Stimulated activated CD8-positive, alpha-beta memory T cell treated with anti-CD3 and anti-CD28 coated beads, Interleukin-4, amount 100 ng/mL, for 4 hours (primary cell): ENCODE measurements around the gene CUL7.

Experiments
- DNase-seq, 2 donors: peaks; one replicate each; pipeline ENCODE4 v3.0.0-alpha.2; 2020; ENCODE audit warnings: low read depth in 2 of 2, low spot score in 1 of 2

The CUL7 gene

DNA sequence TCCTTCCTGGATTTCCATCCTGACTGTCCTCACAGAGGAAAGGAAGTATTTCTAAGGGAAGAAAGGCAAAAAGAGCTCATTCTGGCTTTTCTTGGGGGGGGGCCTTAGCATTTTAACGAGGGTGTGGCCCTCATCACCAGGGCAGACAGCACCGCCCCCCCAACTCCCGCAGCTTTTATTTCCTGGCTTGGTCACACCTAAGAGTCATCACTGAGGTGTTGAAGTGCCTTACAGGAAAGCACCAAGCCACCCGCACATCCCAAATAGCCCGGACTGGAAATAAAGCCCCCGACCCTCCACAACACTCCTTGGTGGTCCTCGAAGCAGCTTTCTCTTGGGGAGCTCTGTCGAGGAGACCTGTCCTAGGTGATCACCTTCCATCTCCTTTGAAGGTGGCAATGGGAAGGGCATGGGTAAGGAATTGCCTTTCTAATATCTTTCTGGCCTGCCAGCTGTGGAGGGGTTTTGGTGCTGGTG lies 23.7 kb upstream of the CUL7 start:
- no peak for DNase-seq

DNA sequence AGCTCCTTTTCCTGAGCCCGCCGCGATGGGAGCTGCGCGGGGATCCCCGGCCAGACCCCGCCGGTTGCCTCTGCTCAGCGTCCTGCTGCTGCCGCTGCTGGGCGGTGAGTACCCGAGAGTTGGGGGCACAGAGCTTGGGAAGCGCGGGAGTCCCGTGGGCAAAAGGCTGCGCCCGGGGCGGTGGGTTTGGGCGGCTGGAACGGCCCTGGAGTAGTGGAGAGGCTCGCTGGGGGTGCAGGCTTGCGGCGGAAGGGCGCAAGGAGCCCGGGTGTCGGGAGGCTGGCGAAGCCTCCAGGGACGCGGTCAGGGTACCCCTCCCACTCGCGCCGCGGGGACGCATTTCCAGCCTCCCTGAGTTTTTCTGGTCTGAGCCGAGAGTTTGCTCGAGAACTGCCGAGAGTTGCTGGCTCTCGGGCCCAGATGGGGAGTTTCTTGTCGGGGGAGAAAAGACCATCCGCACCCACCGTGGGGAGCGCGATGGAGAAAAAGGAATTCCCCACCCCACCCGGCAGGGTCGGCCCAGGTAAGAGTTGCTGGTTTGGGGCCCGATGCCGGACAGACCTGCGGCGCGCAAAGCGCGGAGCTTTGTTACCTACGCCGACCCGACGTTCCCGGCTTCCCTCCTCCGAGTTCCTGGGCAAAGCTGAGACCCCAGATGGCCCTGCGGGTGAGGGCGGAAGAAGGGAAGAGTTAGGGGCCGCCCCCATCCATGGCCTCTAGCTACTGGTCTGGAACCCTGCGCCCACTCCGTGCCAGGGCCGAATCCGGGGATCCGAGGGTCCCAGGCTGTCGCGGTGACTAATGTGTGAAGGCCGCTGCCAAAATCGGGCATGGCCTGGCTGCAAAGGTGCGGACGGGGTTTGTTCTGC lies 23.0 kb upstream of the CUL7 start:
- DNase-seq, result no peak

DNA sequence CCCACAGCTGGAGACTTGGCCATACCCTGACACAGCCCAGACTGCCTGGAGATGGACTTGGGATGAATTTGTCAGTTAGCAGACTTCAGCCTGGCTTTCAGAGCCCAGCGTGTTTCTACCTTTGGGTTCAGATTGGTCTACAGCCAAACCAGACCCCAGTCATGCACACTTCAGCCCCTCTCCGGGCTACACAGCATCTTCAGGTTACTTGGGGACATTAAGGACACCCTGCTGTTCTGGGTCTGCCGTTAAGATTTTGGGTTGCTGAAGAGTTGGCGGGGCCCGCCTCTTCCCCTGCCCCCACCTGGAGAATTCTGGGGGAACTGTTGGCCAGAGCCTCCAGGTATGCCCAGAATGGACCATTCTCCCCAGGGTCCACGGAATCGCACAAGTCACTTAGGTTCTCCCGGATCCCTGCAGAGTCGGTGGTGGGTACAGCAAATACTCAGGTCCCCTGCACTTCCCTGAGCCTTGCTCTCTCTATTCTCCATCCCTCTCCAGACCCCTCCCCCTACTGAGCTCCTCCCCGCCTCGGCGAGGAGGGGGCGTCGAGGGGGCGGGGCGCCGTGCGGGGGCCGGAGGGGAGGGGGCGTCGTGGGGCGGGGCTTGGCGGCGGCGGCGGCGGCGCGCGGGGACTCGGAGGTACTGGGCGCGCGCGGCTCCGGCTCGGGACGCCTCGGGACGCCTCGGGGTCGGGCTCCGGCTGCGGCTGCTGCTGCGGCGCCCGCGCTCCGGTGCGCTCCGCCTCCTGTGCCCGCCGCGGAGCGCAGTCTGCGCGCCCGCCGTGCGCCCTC lies 22.2 kb upstream of the CUL7 start, which contains the start of gene PTK7:
TSS of gene PTK7 (plus strand) at position 645 of the 794 bp plus-strand sequence. CDS start 175 bp downstream, outside the sequence.
- DNase-seq, result no peak

DNA sequence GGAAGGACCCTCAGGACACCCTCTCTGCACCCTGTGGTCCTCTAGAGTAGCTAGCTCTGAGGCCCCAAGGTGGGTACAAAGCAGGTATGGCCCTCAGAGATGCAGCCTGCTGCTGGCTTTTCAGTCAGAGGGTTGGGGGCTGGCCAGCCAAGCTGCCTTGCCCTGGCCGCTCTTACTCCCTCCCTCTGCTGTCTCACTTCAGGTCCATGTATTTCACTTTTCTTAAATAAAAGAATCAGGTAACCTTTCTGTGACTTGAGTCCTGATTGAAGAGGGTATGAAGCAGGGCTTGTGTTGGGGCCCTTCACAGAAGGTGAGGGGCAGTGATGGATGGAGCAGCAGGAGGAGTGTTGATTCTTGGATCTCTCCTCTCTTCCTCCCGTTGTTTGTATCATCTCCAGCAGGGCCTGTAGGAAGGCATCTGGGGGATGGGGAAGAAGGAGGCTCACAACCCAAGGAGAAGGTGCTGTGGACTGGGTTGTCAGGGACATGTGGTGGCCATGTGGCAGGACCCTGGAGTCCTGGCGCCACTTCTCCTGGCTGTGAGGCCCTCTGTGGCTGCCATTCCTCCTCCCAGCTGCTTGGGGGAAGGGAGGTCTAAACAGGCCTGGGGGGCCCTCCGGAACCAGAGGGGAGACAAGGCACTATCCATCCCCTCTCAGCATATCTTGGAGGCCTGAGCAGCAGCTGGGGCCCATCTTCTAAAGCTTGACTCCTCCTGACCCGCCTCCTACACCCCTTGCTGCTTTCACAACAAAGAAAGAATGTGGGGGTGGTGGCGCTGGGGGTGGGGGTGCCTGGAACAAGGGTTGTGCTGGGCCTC lies 21.4 kb upstream of the CUL7 start:
- no peak for DNase-seq

DNA sequence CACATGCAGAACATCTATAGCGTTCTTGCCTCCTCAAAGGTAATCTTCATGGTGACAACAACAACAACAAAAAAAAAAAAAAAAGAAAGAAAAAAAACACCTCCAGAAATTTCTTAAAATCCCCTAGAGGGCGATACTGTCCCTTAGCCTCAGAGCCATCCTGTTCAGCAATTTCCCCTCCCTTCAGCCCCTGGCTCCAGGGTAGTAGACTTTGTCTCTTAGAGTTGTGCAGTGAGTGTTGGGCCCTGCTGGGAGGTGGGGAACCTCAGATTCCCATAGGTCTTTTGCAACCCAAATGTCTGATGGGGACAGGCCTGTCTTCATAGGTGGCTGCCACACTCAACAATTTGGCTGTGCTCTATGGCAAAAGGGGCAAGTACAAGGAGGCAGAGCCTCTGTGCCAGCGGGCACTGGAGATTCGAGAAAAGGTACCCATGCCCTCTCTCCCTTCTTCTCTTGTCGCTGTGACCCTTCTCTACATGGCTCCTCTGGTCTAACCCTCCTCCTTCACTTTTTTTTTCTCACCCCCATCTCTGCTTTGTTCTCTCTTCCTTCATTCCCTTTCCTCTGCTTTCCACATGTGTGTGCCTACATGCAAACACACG lies 16.5 kb upstream of the CUL7 start:
- DNase-seq, result no peak

DNA sequence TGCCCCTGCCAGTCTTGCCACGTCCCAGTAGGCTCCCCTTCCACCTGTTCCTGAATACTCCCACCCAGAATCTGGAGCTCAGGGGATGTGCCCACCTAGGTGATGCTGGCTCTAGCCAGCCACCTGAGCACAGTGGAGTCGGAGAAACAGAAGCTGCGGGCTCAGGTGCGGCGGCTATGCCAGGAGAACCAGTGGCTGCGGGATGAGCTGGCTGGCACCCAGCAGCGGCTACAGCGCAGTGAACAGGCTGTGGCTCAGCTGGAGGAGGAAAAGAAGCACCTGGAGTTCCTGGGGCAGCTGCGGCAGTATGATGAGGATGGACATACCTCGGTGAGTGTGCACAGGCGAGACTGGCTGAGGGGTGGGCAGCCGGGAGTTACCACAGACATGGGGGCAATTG lies 9.2 kb upstream of the CUL7 start:
- no peak for DNase-seq

DNA sequence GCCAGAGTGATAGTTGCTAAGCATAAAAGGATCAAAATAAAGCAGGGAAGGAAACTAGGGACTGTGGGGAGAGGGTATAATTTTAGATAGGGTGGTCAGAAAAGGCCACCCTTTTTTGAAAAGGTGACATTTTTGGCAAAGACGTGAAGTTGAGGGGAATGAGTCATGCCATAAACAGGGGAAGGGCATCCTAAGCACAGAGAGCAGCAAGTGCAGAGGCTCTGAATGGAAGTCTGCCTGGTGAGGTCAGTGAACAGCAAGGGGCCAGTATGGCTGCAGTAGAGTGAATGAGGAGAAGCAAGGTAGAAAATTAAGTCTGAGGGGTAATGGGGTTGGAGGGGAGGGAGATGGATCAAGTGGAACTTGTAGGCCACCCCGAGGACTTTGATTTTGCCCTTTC lies 8.2 kb upstream of the CUL7 start:
- no peak for DNase-seq

DNA sequence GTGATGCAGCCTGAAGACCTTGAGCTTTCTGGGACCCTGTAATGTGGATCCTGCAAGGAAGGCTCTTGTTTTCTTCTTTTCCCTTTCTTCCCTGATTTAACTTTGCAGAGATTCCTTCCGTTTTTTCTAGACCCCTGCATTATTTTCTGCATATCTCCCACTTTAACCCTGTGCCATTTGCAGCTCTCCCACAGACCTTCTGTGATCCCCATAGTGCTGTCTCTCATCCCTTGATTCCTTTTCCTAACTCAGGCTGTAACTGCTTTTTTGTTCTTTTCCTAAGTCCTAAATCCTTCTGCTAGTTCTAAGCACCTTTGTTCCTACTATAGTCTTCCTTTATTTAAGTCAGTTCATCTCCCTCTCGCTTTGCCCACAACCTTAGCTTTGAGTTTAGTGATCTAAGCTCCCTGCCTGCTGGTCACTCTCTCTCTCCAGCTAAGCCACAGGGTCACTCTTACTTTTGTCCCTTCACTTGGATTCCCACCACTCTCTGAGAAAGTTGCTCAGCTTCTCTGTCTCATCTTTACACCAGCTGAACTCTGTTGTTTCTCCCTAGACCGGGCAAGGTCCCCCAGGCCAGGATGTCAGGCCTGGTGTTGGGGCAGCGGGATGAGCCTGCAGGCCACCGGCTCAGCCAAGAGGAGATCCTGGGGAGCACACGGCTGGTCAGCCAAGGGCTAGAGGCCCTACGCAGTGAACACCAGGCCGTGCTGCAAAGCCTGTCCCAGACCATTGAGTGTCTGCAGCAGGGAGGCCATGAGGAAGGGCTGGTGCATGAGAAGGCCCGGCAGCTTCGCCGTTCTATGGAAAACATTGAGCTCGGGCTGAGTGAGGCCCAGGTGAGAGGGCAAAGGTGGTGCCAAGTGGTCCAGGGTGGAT lies 7.3 kb upstream of the CUL7 start:
- no peak for DNase-seq

DNA sequence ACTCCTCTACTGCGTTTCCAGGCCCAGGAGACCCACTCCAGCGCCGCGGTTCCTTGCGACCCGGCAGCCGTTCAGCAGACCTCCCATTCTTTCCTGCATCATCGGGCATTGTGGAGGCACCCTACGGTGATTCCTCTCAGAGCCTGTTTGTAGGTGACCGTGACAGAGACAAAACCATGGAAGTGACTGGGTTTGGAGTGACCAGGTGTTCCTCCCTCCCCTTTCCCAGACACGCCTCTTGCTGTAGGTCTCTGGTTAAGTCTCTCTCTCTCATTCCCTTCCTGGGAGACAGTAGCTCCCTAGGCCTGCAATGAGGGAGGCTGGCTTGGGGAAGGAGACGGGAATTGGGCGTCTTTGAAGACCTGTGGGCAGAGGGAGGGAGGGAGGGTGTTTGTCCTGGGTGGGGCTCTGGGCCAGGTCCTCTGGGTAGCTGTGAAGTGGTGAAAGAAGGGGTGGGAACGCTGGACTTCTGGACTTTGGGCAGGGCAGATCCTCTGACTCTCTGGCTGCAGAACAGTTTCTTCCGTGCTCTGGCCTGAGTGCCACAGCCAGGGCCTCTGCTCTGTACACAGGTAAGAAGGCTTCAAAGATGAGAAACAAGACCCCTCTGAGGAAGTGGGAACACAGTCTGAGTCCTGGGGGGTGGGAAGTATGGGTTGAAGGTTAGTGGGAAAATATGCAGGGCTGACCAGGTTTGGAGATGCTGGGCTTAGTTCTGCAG lies 6.5 kb upstream of the CUL7 start:
- DNase-seq, result no peak

DNA sequence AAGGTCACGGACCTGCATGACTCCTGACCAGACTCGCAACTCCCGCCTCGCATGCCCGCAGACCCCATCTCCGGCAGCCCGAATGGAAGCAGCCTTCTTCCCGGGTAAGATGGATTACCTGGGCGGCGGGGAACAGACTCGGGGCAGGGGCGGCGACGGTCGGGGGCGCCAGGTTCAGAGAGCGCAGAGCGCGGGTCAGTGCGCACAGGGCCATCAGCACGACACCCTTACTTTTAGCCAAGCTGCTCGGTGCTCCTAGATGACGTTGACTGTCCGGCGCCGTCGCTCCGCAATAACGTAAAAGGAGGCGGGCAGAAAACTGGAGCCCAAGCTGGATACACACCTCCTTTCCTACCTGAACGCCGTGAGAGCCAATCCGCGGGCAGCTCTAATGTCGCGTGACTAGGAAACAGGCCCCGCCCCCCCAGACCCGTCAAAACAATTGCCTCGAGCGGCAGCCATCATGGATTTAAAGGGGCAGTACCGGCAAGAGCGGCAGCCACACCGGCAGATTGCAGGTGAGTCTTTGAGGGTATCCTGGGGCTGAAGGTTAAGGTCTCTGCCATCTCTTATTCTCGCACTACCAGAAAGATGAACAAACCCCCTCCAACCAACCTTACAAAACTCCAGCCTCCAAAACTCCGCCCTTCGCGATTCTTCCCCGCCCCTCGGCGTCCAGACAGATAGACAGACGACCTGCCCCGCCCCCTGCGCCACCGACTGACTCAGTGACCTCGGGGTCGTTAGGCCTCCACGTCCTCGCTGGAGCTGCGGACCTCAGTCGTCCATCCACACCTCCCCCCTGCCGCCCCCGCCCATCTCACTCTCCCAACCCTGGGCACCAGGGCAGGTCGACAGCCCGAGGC lies 5.8 kb upstream of the CUL7 start, which contains the start of the genes KLC4 and MRPL2:
TSS of gene KLC4 (plus strand) at position 464 of the 866 bp plus-strand sequence. CDS start 1,705 bp downstream, outside the sequence.
TSS of gene MRPL2 (minus strand) at position 267 of the 866 bp plus-strand sequence. CDS start at position 214, 53 bp downstream.
- DNase-seq, result peak; percentile 96

DNA sequence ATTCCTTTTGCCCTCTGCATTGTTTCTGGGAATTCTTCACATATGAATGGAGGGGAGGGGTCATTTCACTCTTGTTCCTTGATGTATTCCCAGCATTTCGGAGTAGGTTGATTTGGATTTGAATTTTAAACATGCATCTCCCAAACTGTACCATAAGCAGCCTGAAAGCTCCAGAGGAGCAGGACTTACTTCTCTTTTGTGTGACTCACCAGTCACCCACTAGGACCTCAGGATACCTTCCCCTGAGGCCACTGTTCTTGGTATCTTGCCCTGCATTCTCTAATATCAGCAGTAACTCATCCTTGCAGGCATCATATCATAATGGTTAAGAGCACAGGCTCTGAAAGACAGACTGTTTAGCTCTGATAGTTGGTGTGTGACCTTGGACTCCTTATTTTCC lies 4.9 kb upstream of the CUL7 start:
- DNase-seq, result no peak

DNA sequence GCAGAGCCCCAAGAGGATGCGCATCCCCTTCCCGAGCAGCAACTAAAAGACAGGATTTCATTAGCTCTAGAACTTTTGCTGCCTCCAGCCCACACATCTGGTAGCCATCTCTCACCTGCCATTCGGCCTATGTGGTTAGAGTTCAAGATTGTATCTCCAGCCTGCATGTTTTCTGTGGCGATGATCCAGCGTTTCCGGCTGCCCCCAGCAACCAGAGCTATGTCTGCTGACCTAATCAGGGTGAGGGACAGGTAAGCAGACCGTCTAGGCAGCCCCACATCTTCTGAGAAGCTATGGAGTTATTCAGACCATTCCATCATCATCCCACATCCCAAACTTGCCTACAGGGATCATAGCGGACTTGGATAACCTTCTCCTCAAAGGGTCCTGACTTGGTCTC lies 2.3 kb upstream of the CUL7 start:
- no peak for DNase-seq

DNA sequence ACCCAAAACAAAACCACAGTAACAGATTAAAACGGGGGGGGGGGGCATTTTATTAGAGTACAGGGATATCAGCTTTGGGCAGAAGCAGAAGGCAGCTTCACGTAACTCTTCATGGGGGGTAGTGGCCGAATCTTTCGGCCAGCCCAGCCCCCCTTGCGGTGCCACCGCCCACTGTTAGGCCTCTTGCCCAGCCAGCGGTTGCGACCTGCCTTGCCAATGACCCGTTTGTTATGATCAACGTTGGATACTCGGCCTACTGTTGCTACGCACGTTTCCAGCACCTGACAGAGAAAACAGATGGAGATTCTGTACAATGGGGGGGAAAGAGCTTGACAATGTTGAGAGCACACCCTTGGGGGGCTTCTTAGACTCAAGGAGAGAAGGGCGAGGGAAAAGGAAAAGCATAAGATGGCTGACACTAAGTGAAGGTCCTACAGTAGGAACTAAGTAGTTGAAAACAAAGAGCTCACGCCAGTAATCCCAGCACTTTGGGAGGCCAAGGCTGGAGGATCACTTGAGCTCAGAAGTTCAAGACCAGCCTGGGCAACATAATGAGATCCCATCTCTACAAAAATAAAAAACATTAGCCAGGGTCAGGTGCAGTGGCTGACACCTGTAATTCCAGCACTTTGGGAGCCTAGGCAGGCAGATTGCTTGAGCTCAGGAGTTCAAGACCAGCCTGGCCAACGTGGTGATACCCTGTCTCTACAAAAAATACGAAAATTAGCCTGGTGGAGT lies 724 bp upstream of the CUL7 start:
- no peak for DNase-seq

DNA sequence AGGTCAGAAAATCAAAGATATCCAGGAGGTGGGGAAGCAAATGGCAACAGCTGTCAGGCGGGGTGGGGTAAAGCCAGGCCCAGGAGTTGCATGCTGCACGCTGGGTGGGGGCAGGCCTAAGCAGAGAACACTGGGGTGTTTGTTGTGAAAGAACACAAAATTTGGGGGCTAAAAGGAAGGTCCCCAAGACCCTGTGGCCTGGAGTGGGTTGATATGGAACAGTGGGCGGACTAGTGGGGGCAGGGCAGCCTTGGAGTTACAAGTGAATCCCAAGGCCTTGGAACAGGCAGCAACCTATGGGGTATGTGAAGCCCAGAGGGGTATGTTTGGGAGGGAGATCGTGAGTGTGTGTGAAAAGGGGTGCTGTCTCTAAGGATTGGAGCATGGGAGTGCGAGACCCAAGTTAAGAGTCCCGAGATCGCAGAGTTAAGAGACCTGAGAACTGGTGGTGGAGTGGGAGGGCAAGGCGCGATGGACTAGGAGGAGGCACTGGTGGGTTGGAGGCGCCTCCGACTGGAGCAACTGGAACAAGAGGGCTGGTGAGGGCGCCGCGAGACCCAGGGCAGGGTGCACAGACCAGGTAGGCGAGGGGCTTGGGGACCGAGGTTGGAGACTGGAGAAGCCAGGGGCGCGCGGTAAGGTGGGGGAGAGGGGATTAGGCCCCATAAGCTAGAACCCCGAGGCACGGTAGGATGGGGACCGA lies 658 bp downstream of the CUL7 start:
- DNase-seq, result no peak

DNA sequence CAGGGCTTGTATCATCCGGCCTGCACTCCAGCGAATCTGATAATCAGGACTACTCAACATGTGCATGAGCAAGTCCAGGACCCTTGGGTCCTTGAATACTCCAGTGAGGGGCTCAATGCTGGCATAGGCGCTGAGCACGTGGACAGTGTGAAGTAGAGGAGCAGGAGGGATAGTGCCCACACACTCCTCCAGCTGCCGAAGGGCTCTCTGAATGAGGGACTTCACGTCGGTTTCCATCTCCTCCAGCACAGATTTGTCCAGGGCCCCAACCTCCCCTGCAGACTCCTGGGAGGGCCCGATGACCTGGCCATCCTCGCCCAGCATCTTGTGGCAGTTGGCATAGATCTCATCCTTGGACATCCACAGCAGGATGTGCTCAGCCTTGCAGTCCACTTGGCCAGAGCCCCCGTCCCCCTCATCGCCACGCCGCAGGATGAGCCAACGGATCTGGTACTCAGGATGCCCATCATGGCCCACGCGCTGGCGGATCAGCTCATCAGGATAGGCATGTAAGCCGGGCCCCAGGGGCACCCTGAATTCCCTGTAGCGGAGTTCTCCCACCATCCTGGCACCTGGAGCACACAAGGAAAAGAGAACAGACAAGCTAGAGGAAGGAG lies 1.3 kb downstream of the CUL7 start:
- no peak for DNase-seq

DNA sequence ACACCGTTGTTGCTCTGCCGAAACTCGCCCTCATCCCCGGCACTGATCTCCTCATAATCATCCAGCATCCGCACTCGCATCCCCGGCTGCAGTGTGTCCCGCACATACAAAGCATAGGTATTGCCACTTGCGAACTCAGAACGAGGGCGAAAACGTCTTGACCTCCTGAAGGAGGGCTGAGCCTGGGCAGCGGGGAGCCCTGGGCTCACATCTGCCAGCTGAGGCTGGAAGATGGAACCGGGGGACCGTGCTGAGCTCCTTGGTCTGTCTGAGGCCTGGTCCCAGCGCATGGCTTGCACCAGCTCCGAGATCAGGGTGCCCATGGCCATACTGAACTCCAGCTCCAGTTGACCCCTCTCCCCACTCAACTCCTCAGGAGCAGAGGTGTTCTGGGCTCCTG lies 2.7 kb downstream of the CUL7 start:
- no peak for DNase-seq
